SU-DHL-6 (cell line): ENCODE measurements around the gene LEKR1.

ENCODE experiments used
- EZH2phosphoT487 ChIP-seq: fragments of 200-600 bp; sonication (generic), shearing (Covaris generic); conservative IDR thresholded peaks from 2 replicates; pipeline ENCODE4 v1.6.1; 2018; ENCODE audit warnings: mild to moderate bottlenecking, antibody characterized with exemption, low read length, moderate library complexity, mixed read lengths
- TF ChIP-seq, protein P1 (sequence below): fragments of 200-600 bp; sonication (generic); IDR thresholded peaks from one replicate; pipeline ENCODE4 v1.5.1; 2017; ENCODE audit warnings: antibody characterized with exemption, mild to moderate bottlenecking, low read length, moderate library complexity; ENCODE audit not compliant: insufficient read depth, poor library complexity, severe bottlenecking

DNA sequence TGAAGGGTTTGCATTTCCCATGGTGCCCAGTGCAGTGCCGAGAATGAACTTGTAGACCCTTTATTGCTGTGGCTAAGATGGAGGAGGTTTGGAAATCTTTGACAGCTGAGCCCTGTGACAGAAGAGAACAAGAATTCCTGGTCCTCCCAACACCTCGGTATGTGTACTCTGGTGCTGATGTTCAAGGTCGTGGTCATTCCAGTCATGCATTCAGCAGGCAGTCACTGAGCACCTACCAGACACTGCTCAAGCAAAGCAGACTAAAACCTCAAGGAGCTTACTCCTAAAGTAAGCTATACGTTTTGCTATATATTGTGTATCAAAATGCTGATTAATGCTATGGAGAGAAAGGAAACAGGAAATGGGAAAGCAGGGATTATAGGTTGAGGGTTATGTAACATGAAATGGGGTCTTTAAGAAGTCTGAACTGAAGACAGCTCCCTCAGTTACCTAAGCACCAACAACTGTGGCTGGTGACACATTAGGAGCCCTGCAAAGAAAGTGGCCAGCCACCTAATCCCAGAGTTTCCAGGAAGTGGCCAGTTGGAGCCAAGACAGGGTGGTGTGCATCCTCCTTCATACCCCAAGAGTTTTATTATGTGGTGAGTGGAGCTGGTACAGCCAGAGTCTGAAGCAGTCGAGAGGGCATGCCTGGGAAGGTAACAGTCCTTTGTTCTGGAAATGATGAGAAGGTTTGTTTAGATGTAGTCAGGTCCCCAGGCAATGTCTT lies 268.8 kb downstream of the LEKR1 start:
- TF ChIP-seq, protein P1, sequence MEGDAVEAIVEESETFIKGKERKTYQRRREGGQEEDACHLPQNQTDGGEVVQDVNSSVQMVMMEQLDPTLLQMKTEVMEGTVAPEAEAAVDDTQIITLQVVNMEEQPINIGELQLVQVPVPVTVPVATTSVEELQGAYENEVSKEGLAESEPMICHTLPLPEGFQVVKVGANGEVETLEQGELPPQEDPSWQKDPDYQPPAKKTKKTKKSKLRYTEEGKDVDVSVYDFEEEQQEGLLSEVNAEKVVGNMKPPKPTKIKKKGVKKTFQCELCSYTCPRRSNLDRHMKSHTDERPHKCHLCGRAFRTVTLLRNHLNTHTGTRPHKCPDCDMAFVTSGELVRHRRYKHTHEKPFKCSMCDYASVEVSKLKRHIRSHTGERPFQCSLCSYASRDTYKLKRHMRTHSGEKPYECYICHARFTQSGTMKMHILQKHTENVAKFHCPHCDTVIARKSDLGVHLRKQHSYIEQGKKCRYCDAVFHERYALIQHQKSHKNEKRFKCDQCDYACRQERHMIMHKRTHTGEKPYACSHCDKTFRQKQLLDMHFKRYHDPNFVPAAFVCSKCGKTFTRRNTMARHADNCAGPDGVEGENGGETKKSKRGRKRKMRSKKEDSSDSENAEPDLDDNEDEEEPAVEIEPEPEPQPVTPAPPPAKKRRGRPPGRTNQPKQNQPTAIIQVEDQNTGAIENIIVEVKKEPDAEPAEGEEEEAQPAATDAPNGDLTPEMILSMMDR: no peak
- no peak for TF ChIP-seq EZH2phosphoT487
